Urothelium cell line (cell line): ENCODE measurements around the gene ADIPOR2.

Source experiments
- DNase-seq: peaks from one replicate; pipeline ENCODE4 v3.0.0; 2011; ENCODE audit warnings: low spot score, mixed read lengths
- FAIRE-seq: peaks from 2 replicates; lab custom pipeline; 2011; peaks lifted over from hg19 to GRCh38; lab: Jason Lieb, UNC

Gene ADIPOR2

GRCh38 chr12:1797011-1797901 is 106.4 kb downstream of the ADIPOR2 start:
- DNase-seq (no peak), FAIRE-seq (no peak)

- DNase-seq = no peak
- no peak for FAIRE-seq
These were observed 107.2 kb downstream of the ADIPOR2 start for GRCh38 chr12:1797991-1798640.

- FAIRE-seq (no peak), DNase-seq (no peak)
These were observed 107.8 kb downstream of the ADIPOR2 start for GRCh38 chr12:1798641-1799020.

- no peak for DNase-seq
- peak; percentile 93 for FAIRE-seq
These were observed 108.4 kb downstream of the ADIPOR2 start for GRCh38 chr12:1799051-1799881.

- FAIRE-seq (peak; percentile 79), DNase-seq (no peak)
These were observed 109.1 kb downstream of the ADIPOR2 start for GRCh38 chr12:1799882-1800400.

- DNase-seq = no peak
- FAIRE-seq = peak; percentile 52
These were observed 109.8 kb downstream of the ADIPOR2 start for GRCh38 chr12:1800401-1801302.

GRCh38 chr12:1801303-1801975 is 110.6 kb downstream of the ADIPOR2 start:
- DNase-seq (no peak), FAIRE-seq (peak; percentile 44)

GRCh38 chr12:1803736-1804135 is 112.9 kb downstream of the ADIPOR2 start:
- peak; percentile 44 for FAIRE-seq
- no peak for DNase-seq

GRCh38 chr12:1804545-1805332 is 113.9 kb downstream of the ADIPOR2 start:
- peak; percentile 91 for FAIRE-seq

GRCh38 chr12:1805441-1806081 is 114.7 kb downstream of the ADIPOR2 start:
- DNase-seq (no peak), FAIRE-seq (no peak)

More at GRCh38 chr12:1804545-1805332, 113.9 kb downstream of the ADIPOR2 start:
- DNase-seq = peak; percentile 97

- FAIRE-seq (no peak), DNase-seq (no peak)
These were observed 115.6 kb downstream of the ADIPOR2 start for GRCh38 chr12:1806301-1807086.

GRCh38 chr12:1807087-1807860 is 116.4 kb downstream of the ADIPOR2 start:
- peak; percentile 93 for FAIRE-seq
- DNase-seq = no peak

GRCh38 chr12:1808036-1808797 is 117.3 kb downstream of the ADIPOR2 start:
- peak; percentile 35 for FAIRE-seq
- no peak for DNase-seq

GRCh38 chr12:1808798-1809480 is 118.1 kb downstream of the ADIPOR2 start:
- FAIRE-seq = peak; percentile 79

GRCh38 chr12:1809591-1810190 is 118.8 kb downstream of the ADIPOR2 start:
- no peak for DNase-seq
- no peak for FAIRE-seq

More at GRCh38 chr12:1808798-1809480, 118.1 kb downstream of the ADIPOR2 start:
- DNase-seq = no peak
